ENCODE data around the gene FUT2.

Gene FUT2

DNA sequence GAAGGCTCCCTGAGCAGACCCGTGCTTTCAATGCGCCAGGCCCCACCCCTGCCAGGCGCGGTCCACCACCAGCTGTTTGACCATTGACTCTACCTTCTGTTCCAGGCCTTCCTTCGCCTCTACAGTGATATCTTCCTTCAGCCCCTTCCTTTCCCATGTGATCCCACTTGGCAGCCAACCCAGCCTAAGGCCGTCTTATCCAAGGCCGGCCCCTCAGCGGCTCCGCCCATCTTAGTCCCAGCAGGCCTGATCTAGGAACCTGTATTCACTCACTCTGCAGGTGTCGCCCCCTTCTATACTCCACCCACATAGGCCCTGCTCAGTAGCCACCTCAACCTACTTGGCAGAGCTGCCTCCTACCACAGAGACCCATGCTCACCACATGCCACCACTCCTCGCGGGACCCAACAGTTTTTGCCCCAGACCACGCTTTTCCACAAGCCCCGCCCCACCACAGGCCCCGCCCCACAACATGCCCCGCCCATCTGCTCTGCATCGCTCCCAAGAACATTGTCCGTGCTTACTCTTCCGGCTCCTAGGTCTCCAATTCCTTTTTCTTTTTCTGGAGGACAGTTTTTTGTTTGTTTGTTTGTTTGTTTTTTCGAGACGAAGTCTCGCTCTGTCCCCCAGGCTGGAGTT lies 41.7 kb downstream of the FUT2 start:
- Histone ChIP-seq H2BK12ac (ENCODE audit: low read length in 2 of 2) (no peak overlapping the region), H2BK15ac (ENCODE audit: low read depth, poor library complexity, severe bottlenecking) (no peak overlapping the region), H3K14ac (ENCODE audit: low read length in 2 of 2) (no peak overlapping the region), H3K27me3 (ENCODE audit: control insufficient read depth in 1 of 2, insufficient read depth in 1 of 2, low read length in 2 of 2) (peaks cover 5 to 53% of the 10 kb centered on the region in 2 experiments), H3K4me3 (ENCODE audit: insufficient read depth in 1 of 2, low read depth in 1 of 2, low read length in 2 of 2) (no peak overlapping the region), H3K4me2 (ENCODE audit: low read length, poor library complexity, severe bottlenecking) (no peak overlapping the region), H3K79me1 (replicated peaks; ENCODE audit: low read length, poor library complexity, severe bottlenecking) (no peaks in the 10 kb centered on the region), H2AK5ac (ENCODE audit: low read length, severe bottlenecking) (no peak overlapping the region), H2BK120ac (ENCODE audit: low read depth, low read length) (no peak overlapping the region), H3K36me3 (ENCODE audit: control insufficient read depth in 1 of 2, insufficient read depth in 2 of 2, low read depth in 1 of 2, low read length in 2 of 2) (no peaks in the 10 kb centered on the region), H3K23ac (ENCODE audit: low read length in 2 of 2) (no peak overlapping the region), H3K27ac (ENCODE audit: low read length, poor library complexity, severe bottlenecking) (no peak overlapping the region), H2BK5ac (ENCODE audit: low read depth, low read length, poor library complexity, severe bottlenecking) (no peak overlapping the region), H4K8ac (ENCODE audit: low read length) (no peak overlapping the region), H3K18ac (ENCODE audit: low read depth in 1 of 2, low read length in 2 of 2) (no peak overlapping the region), H3K4me1 (ENCODE audit: control insufficient read depth, insufficient read depth, low read depth, low read length) (peaks cover 17% of the 10 kb centered on the region), H4K91ac (ENCODE audit: low read length) (no peak overlapping the region), H2AFZ (ENCODE audit: low read depth, low read length) (no peak overlapping the region), H3K9ac (ENCODE audit: low read length) (no peak overlapping the region), H3K9me3 (ENCODE audit: control insufficient read depth, low read length) (no peaks in the 10 kb centered on the region), H3K4ac (ENCODE audit: low read depth in 1 of 2, low read length in 2 of 2) (no peak overlapping the region)
- WGBS = 64% methylated on average over 22 of the region's 22 CpGs
- DNase-seq = no peak

DNA sequence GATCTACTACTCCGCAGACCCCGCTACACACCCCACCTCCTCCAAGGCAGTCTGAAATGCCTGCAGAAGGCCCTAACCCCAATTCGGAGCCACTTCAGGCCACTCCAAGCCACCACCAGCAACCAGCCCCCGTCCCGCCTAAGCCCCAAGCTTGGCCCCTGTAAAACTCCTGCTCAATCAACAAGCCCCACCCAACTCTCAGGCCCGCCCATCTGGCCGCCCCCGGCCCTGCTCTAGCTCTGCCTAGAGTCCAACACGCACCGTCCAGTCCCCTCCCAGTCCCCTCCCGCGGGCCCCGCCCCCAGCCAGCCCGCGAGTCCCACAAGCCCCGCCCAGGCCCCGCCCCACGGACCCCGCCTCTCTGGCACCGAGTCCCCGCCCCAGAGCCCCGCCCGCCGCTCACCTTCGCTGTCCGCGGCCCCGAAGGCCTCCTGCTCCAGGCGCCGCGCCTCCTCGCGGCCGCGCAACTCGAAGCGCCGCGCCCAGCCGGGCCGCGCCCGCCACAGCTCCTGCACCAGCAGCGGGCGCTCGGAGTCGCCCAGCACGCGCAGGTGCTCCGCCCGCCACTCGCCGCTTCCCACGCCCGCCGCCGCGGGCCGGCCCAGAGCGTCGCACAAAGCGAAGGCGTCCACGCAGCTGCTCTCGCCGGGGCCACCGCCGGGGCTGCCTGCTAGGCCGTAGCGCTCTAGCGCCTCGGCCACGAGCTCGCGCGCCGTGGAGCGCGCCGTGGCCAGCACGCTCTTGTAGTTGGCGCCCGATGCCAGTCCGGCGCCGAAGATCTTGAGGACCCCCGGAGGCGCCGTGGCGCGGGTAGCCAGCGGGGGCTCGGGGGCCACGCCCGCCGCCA lies 43.0 kb downstream of the FUT2 start:
- peak overlapping the region in 1 of 2 experiments; percentile 88 for H3K18ac ChIP-seq (ENCODE audit: low read depth in 1 of 2, low read length in 2 of 2)
- H2BK5ac ChIP-seq (ENCODE audit: low read depth, low read length, poor library complexity, severe bottlenecking) = peak overlapping the region; percentile 79
- peak overlapping the region; percentile 99 for H2AFZ ChIP-seq (ENCODE audit: low read depth, low read length)
- H3K4me2 ChIP-seq (ENCODE audit: low read length, poor library complexity, severe bottlenecking) = peak overlapping the region; percentile 98
- peaks cover 17% of the 10 kb centered on the region for H3K4me1 ChIP-seq (ENCODE audit: control insufficient read depth, insufficient read depth, low read depth, low read length)
- no peak overlapping the region for H3K4ac ChIP-seq (ENCODE audit: low read depth in 1 of 2, low read length in 2 of 2)
- peak overlapping the region in 1 of 2 experiments; percentile 86 for H3K23ac ChIP-seq (ENCODE audit: low read length in 2 of 2)
- no peaks in the 10 kb centered on the region for H3K9me3 ChIP-seq (ENCODE audit: control insufficient read depth, low read length)
- H3K9ac ChIP-seq (ENCODE audit: low read length) = no peak overlapping the region
- H4K91ac ChIP-seq (ENCODE audit: low read length) = no peak overlapping the region
- peak overlapping the region; percentile 5 for H2BK15ac ChIP-seq (ENCODE audit: low read depth, poor library complexity, severe bottlenecking)
- no peak overlapping the region for H3K14ac ChIP-seq (ENCODE audit: low read length in 2 of 2)
- H2BK120ac ChIP-seq (ENCODE audit: low read depth, low read length) = no peak overlapping the region
- H3K27ac ChIP-seq (ENCODE audit: low read length, poor library complexity, severe bottlenecking) = no peak overlapping the region
- H3K4me3 ChIP-seq (ENCODE audit: insufficient read depth in 1 of 2, low read depth in 1 of 2, low read length in 2 of 2) = peak overlapping the region; percentile 49
- WGBS = 4% methylated on average over 67 of the region's 96 CpGs
- H2AK5ac ChIP-seq (ENCODE audit: low read length, severe bottlenecking) = no peak overlapping the region
- no peaks in the 10 kb centered on the region for H3K36me3 ChIP-seq (ENCODE audit: control insufficient read depth in 1 of 2, insufficient read depth in 2 of 2, low read depth in 1 of 2, low read length in 2 of 2)
- H3K27me3 ChIP-seq (ENCODE audit: control insufficient read depth in 1 of 2, insufficient read depth in 1 of 2, low read length in 2 of 2) = peaks cover 5 to 48% of the 10 kb centered on the region in 2 experiments
- peak; percentile 77 for DNase-seq
- H4K8ac ChIP-seq (ENCODE audit: low read length) = peak overlapping the region; percentile 19
- no peaks in the 10 kb centered on the region for H3K79me1 ChIP-seq (replicated peaks; ENCODE audit: low read length, poor library complexity, severe bottlenecking)
- H2BK12ac ChIP-seq (ENCODE audit: low read length in 2 of 2) = peak overlapping the region; percentile 42 to 59

- Histone ChIP-seq H2BK5ac (ENCODE audit: low read depth, low read length, poor library complexity, severe bottlenecking) (peak overlapping the region; percentile 79), H3K27ac (ENCODE audit: low read length, poor library complexity, severe bottlenecking) (no peak overlapping the region)
Measured at GRCh38 chr19:48739404-48740163, 43.8 kb downstream of the FUT2 start.

More at GRCh38 chr19:48739404-48740163, 43.8 kb downstream of the FUT2 start:
- Histone ChIP-seq H2AFZ (ENCODE audit: low read depth, low read length) (no peak overlapping the region), H3K9ac (ENCODE audit: low read length) (no peak overlapping the region), H3K18ac (ENCODE audit: low read depth in 1 of 2, low read length in 2 of 2) (peak overlapping the region in 1 of 2 experiments; percentile 88), H2BK120ac (ENCODE audit: low read depth, low read length) (no peak overlapping the region), H3K4me3 (ENCODE audit: insufficient read depth in 1 of 2, low read depth in 1 of 2, low read length in 2 of 2) (peak overlapping the region; percentile 49), H3K4me2 (ENCODE audit: low read length, poor library complexity, severe bottlenecking) (peak overlapping the region; percentile 98), H3K14ac (ENCODE audit: low read length in 2 of 2) (no peak overlapping the region), H3K23ac (ENCODE audit: low read length in 2 of 2) (peak overlapping the region in 1 of 2 experiments; percentile 86), H2AK5ac (ENCODE audit: low read length, severe bottlenecking) (no peak overlapping the region), H3K27me3 (ENCODE audit: control insufficient read depth in 1 of 2, insufficient read depth in 1 of 2, low read length in 2 of 2) (peaks cover 5 to 47% of the 10 kb centered on the region in 2 experiments), H3K36me3 (ENCODE audit: control insufficient read depth in 1 of 2, insufficient read depth in 2 of 2, low read depth in 1 of 2, low read length in 2 of 2) (no peaks in the 10 kb centered on the region), H3K4ac (ENCODE audit: low read depth in 1 of 2, low read length in 2 of 2) (peak overlapping the region in 1 of 2 experiments; percentile 8), H3K9me3 (ENCODE audit: control insufficient read depth, low read length) (no peaks in the 10 kb centered on the region), H4K8ac (ENCODE audit: low read length) (no peak overlapping the region), H3K4me1 (ENCODE audit: control insufficient read depth, insufficient read depth, low read depth, low read length) (peaks cover 17% of the 10 kb centered on the region), H4K91ac (ENCODE audit: low read length) (no peak overlapping the region), H2BK15ac (ENCODE audit: low read depth, poor library complexity, severe bottlenecking) (no peak overlapping the region), H2BK12ac (ENCODE audit: low read length in 2 of 2) (peak overlapping the region in 1 of 2 experiments; percentile 59), H3K79me1 (replicated peaks; ENCODE audit: low read length, poor library complexity, severe bottlenecking) (no peaks in the 10 kb centered on the region)
- 12% methylated on average over 46 of the region's 51 CpGs for WGBS
- DNase-seq = no peak
